ENCODE measurements around the gene CD226. TPM values are rescaled to one million over a fixed set of nuclear protein-coding genes. Genes with fewer than 3 reads are reported as not detected.
"Not testable (repeated sequence)": the region's sequence is repeated elsewhere in the genome, so short reads cannot be mapped to it uniquely, and the experiment has no call there.

CD226 gene
- total RNA-seq, 2 experiments from 2014 or later = 47.6 to 52.2 TPM

DNA sequence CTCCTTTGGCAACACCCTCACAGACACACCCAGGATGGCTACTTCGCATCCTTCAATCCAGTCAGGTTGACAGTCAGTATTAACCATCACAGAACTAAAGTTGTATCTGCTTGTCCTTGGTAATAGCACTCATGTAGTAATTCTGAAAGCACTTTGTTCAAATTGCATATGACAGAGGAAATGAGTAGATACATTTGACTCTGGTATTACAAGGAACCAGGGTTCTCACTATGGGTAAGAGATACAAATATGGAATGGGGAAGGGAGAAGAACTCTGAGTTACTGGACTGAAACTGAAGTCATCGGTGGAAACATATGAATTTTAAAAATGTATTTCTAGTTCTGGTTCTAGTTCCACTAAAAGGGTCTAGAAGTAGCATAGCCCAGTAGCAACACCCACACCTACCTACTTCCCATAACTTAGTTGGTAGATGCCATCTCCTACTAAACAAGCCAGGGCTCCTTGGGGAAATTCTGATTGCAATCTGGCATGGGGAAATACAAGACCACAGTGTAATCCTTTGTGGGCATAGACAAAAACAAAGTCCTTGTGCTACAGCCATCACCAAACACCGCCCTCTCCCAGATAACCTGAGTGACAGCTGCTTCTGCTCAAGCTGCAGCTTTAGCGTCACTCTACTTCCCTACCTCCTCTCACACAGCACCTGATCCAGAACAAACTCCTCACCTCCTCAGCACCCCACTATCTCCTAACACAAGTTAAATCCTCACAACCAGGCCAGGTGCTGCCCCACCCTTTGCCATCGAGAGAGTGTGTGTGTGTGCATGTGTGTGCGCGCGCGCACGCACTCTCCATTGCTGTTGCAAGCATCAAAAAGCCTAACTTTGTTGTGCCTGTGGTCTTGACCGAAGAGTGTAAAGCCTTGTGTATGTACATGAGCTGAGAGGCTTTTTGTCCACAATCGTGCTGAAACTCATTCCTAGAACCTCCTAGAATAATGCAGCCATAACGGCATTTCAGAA, 31.4 kb upstream of the CD226 start:
- Mint-ChIP-seq H3K27me3 (ENCODE audit: low read depth) (no peaks in the 10 kb centered on the region), H3K4me1 (ENCODE audit: low read depth) (peaks cover 45% of the 10 kb centered on the region), H3K4me3 (no peak overlapping the region), H3K36me3 (ENCODE audit: low read depth) (peaks cover 51% of the 10 kb centered on the region), H3K9me3 (ENCODE audit: insufficient read depth) (peaks cover 9% of the 10 kb centered on the region), H3K27ac (peak overlapping the region; percentile 11)
- ChIA-PET POLR2A (no interaction called here), CTCF (no interaction called here)
- DNase-seq (no peak), ATAC-seq (no peak)

GRCh38 chr18:69975294-69975693, 27.6 kb upstream of the CD226 start:
- Mint-ChIP-seq H3K4me1 (ENCODE audit: low read depth) (peaks cover 21% of the 10 kb centered on the region), H3K36me3 (ENCODE audit: low read depth) (peaks cover 55% of the 10 kb centered on the region)
- ATAC-seq; H3K9me3 Mint-ChIP-seq (ENCODE audit: insufficient read depth); POLR2A ChIA-PET; H3K4me3 Mint-ChIP-seq; CTCF ChIA-PET; DNase-seq; H3K27ac Mint-ChIP-seq; H3K27me3 Mint-ChIP-seq (ENCODE audit: low read depth): not testable (repeated sequence)

- Mint-ChIP-seq H3K4me3 (no peak overlapping the region), H3K27me3 (ENCODE audit: low read depth) (no peaks in the 10 kb centered on the region), H3K27ac (no peak overlapping the region), H3K9me3 (ENCODE audit: insufficient read depth) (peaks cover 5% of the 10 kb centered on the region), H3K4me1 (ENCODE audit: low read depth) (peaks cover 11% of the 10 kb centered on the region), H3K36me3 (ENCODE audit: low read depth) (peaks cover 46% of the 10 kb centered on the region)
- POLR2A ChIA-PET = no interaction called here
- CTCF ChIA-PET = no interaction called here
- DNase-seq (no peak), ATAC-seq (no peak)
Observed at GRCh38 chr18:69974365-69974764, 26.7 kb upstream of the CD226 start.

- POLR2A ChIA-PET = no interaction called here
- peaks cover 26% of the 10 kb centered on the region for H3K4me1 Mint-ChIP-seq (ENCODE audit: low read depth)
- no peak overlapping the region for H3K4me3 Mint-ChIP-seq
- H3K27me3 Mint-ChIP-seq (ENCODE audit: low read depth) = no peaks in the 10 kb centered on the region
- CTCF ChIA-PET = no interaction called here
- ATAC-seq (no peak), DNase-seq (no peak)
- no peaks in the 10 kb centered on the region for H3K9me3 Mint-ChIP-seq (ENCODE audit: insufficient read depth)
- no peak overlapping the region for H3K27ac Mint-ChIP-seq
- peaks cover 16% of the 10 kb centered on the region for H3K36me3 Mint-ChIP-seq (ENCODE audit: low read depth)
Observed at GRCh38 chr18:69969491-69969890, 21.8 kb upstream of the CD226 start.

DNA sequence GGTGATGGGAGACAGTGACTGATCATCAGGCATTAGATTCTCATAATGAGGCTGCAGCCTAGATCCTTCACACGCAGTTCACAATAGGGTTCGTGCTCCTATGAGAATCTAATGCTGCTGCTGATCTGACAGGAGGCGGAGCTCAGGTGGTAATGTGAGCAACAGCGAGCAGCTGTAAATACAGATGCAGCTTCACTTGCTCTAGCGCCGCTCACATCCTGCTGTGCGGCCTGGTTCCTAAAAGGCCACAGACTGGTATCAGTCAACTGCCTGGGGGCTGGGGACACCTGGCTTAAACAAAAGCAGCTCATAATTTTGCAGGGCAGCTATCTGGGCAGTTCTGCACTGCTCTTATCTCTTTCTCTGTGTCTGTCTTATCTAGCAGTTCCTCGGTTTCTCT, 20.4 kb upstream of the CD226 start:
- Mint-ChIP-seq H3K27me3 (ENCODE audit: low read depth) (no peaks in the 10 kb centered on the region), H3K9me3 (ENCODE audit: insufficient read depth) (no peaks in the 10 kb centered on the region), H3K36me3 (ENCODE audit: low read depth) (peaks cover 21% of the 10 kb centered on the region), H3K4me1 (ENCODE audit: low read depth) (peaks cover 26% of the 10 kb centered on the region), H3K27ac (peak overlapping the region; percentile 63), H3K4me3 (no peak overlapping the region)
- ChIA-PET CTCF (interaction anchor here (0.8 to 2.0 kb wide), 7 partner anchors 9 to 122 kb away, joined by 3 to 10 read pairs (median 3); no protein-coding TSS in a partner anchor), POLR2A (interaction anchor here (1.1 kb wide), 2 partner anchors 24 to 33 kb away, joined by 4 to 5 read pairs; no protein-coding TSS in a partner anchor)
- DNase-seq (peak; percentile 74), ATAC-seq (peak; percentile 91)

DNA sequence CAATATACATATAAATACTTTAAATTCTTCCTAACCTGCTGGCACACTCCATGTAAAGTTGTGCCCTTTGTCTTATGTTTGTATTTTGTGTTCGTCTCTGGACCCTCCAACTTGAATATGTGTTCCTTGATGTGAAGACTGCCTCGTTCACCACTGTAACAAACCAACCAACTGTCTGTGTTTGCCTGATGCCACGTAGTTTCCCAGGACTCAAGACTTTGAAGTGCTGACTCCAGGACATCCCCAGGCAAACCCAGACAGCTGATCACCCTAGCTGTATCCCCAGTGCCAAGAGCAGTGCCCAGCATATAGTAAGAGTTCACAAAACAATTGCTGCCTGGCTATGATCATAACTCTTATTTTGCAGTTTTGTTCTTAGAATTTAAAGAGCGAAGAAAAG, 15.5 kb upstream of the CD226 start:
- no peak overlapping the region for H3K27ac Mint-ChIP-seq
- no peaks in the 10 kb centered on the region for H3K9me3 Mint-ChIP-seq (ENCODE audit: insufficient read depth)
- H3K4me3 Mint-ChIP-seq = no peak overlapping the region
- CTCF ChIA-PET = no interaction called here
- ATAC-seq = no peak
- H3K27me3 Mint-ChIP-seq (ENCODE audit: low read depth) = no peaks in the 10 kb centered on the region
- no peak for DNase-seq
- peaks cover 33% of the 10 kb centered on the region for H3K4me1 Mint-ChIP-seq (ENCODE audit: low read depth)
- H3K36me3 Mint-ChIP-seq (ENCODE audit: low read depth) = peaks cover 13% of the 10 kb centered on the region
- POLR2A ChIA-PET = no interaction called here

GRCh38 chr18:69961718-69962117, 14.0 kb upstream of the CD226 start:
- Mint-ChIP-seq H3K4me3 (no peak overlapping the region), H3K27ac (no peak overlapping the region), H3K36me3 (ENCODE audit: low read depth) (peaks cover 13% of the 10 kb centered on the region), H3K9me3 (ENCODE audit: insufficient read depth) (no peaks in the 10 kb centered on the region), H3K4me1 (ENCODE audit: low read depth) (peaks cover 19% of the 10 kb centered on the region), H3K27me3 (ENCODE audit: low read depth) (no peaks in the 10 kb centered on the region)
- ATAC-seq (no peak), DNase-seq (no peak)
- ChIA-PET POLR2A (no interaction called here), CTCF (no interaction called here)

GRCh38 chr18:69958422-69958821, 10.7 kb upstream of the CD226 start:
- ChIA-PET CTCF (interaction anchor here (1.6 to 2.0 kb wide), 4 partner anchors 10 to 60 kb away, joined by 5 to 10 read pairs (median 8); partner anchors contain the start of gene CD226), POLR2A (interaction anchor here (1.0 to 2.0 kb wide), 3 partner anchors 13 to 49 kb away, joined by 4 to 12 read pairs (median 8); no protein-coding TSS in a partner anchor)
- no peak for ATAC-seq
- Mint-ChIP-seq H3K27me3 (ENCODE audit: low read depth) (no peaks in the 10 kb centered on the region), H3K27ac (peak overlapping the region; percentile 50), H3K4me1 (ENCODE audit: low read depth) (peaks cover 25% of the 10 kb centered on the region), H3K4me3 (peak overlapping the region; percentile 3), H3K9me3 (ENCODE audit: insufficient read depth) (no peaks in the 10 kb centered on the region), H3K36me3 (ENCODE audit: low read depth) (peaks cover 6% of the 10 kb centered on the region)
- no peak for DNase-seq

GRCh38 chr18:69957747-69958146, 10.1 kb upstream of the CD226 start:
- DNase-seq (no peak), ATAC-seq (no peak)
- H3K4me3 Mint-ChIP-seq = no peak overlapping the region
- no peak overlapping the region for H3K27ac Mint-ChIP-seq
- peaks cover 5% of the 10 kb centered on the region for H3K9me3 Mint-ChIP-seq (ENCODE audit: insufficient read depth)
- peaks cover 5% of the 10 kb centered on the region for H3K36me3 Mint-ChIP-seq (ENCODE audit: low read depth)
- ChIA-PET POLR2A (no interaction called here), CTCF (interaction anchor here (1.5 kb wide), 1 partner anchor 11 kb away, joined by 6 read pairs; the partner anchor contains the start of gene CD226)
- no peaks in the 10 kb centered on the region for H3K27me3 Mint-ChIP-seq (ENCODE audit: low read depth)
- H3K4me1 Mint-ChIP-seq (ENCODE audit: low read depth) = peaks cover 28% of the 10 kb centered on the region

DNA sequence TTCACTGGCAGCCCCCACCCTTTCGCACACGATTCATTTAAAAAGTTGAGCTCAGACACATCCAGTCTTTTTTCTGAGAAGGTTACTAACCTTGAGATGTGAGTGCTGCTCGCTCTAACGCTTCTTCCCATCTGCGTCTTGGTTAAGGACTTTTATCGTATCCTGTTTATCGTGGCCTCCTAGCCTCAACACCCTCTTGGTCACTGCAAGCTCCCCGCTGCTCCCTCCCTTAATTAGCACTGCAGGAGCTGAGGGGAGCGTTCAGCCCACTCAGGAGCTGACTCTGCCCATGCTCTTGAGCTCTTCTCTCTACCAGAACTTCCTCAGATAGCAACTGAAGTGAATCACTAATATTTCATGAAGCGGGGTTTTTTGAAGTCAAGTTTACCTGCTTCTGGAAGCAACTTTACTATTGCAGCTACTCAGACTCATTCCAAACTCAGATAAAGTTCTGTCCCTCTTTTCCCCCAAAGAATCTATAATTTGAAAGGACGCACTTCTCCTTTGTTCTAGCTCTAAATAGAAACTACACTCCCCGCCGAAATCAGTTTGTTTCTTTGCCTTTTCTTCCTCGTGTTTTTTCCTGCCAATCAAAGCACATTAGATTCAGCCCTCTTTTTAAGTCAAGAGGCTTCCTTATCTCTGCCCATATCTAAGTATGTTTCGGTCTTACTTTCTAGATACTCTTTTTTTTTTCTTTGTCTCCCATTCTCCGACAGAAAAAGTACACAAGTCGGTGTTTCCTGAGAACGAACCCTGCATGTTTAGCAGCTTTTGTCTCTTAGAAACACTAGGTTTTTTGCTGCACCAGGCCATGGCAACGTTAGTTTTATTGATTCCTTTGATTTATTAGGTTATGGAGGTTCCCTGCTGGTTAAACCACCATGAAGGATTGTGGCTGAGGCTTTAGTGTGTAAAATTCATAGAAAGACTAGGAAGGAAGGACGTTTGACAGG, 9.3 kb upstream of the CD226 start:
- no peak for DNase-seq
- peaks cover 7% of the 10 kb centered on the region for H3K9me3 Mint-ChIP-seq (ENCODE audit: insufficient read depth)
- peak; percentile 52 for ATAC-seq
- H3K36me3 Mint-ChIP-seq (ENCODE audit: low read depth) = peaks cover 5% of the 10 kb centered on the region
- no peaks in the 10 kb centered on the region for H3K27me3 Mint-ChIP-seq (ENCODE audit: low read depth)
- ChIA-PET CTCF (interaction anchor here (1.1 to 1.7 kb wide), 5 partner anchors 10 to 239 kb away, joined by 3 to 13 read pairs (median 6); partner anchors contain the start of gene CD226), POLR2A (interaction anchor here (0.8 to 1.5 kb wide), 4 partner anchors 11 to 71 kb away, joined by 3 to 21 read pairs (median 12); partner anchors contain the start of gene CD226)
- H3K27ac Mint-ChIP-seq = no peak overlapping the region
- H3K4me3 Mint-ChIP-seq = no peak overlapping the region
- H3K4me1 Mint-ChIP-seq (ENCODE audit: low read depth) = peaks cover 28% of the 10 kb centered on the region

- DNase-seq (no peak), ATAC-seq (peak; percentile 51)
- ChIA-PET CTCF (interaction anchor here (1.1 to 1.7 kb wide), 4 partner anchors 12 to 239 kb away, joined by 3 to 13 read pairs (median 8); no protein-coding TSS in a partner anchor), POLR2A (interaction anchor here (0.6 to 1.5 kb wide), 4 partner anchors 10 to 244 kb away, joined by 3 to 21 read pairs (median 12); partner anchors contain the start of gene CD226)
- H3K27ac Mint-ChIP-seq = no peak overlapping the region
- H3K4me1 Mint-ChIP-seq (ENCODE audit: low read depth) = peaks cover 33% of the 10 kb centered on the region
- H3K9me3 Mint-ChIP-seq (ENCODE audit: insufficient read depth) = peaks cover 11% of the 10 kb centered on the region
- no peak overlapping the region for H3K4me3 Mint-ChIP-seq
- H3K36me3 Mint-ChIP-seq (ENCODE audit: low read depth) = peaks cover 9% of the 10 kb centered on the region
- no peaks in the 10 kb centered on the region for H3K27me3 Mint-ChIP-seq (ENCODE audit: low read depth)
Observed at GRCh38 chr18:69956057-69956456, 8.4 kb upstream of the CD226 start.
